Measurements from ENCODE around the gene DHRSX. TPM values are rescaled to one million over a fixed set of nuclear protein-coding genes. Genes with fewer than 3 reads are reported as not detected.
"Not testable (repeated sequence)": the region's sequence is repeated elsewhere in the genome, so short reads cannot be mapped to it uniquely, and the experiment has no call there.

The DHRSX gene
- total RNA-seq, 1 donor from 2014 or later, result 30.4 TPM

DNA sequence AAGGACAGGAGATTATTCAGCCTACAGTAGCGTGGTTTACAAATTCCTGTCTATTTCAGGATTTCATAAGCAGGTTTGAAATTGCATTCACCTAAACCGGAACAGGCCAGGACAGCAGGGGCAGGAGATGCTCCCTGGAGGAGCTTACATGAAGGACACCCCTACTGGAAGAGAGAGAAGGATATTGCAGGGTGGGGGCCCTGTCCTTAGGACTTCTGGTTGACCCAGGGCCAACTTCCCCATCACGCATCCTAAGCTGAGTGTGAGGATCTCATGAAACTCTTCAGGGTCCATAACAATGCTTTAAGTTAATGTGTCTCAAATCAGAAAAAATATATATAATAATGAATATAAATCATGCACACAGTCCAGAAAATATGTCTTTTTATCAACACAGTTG, 6.4 kb upstream of the DHRSX start:
- Histone ChIP-seq H3K79me2 (ENCODE audit: insufficient read depth, low read length) (no peaks in the 10 kb centered on the region), H2AFZ (ENCODE audit: low read depth, low read length) (no peak overlapping the region), H3K36me3 (ENCODE audit: insufficient read depth, low read length) (no peaks in the 10 kb centered on the region), H3K4me2 (ENCODE audit: low read length) (no peak overlapping the region), H3K4me3 (ENCODE audit: insufficient read depth, low read depth, low read length) (no peak overlapping the region), H3K27ac (ENCODE audit: low read depth, low read length) (no peak overlapping the region), H3K27me3 (ENCODE audit: insufficient read depth, low read length) (no peaks in the 10 kb centered on the region), H3K4me1 (ENCODE audit: insufficient read depth, low read length) (no peaks in the 10 kb centered on the region), H3K9ac (ENCODE audit: low read length) (no peak overlapping the region), H4K20me1 (ENCODE audit: insufficient read depth, low read length) (no peaks in the 10 kb centered on the region), H3K9me3 (ENCODE audit: insufficient read depth, low read depth, low read length) (no peaks in the 10 kb centered on the region)
- Mint-ChIP-seq H3K27me3 (ENCODE audit: low read depth, unreplicated experiment) (no peaks in the 10 kb centered on the region), H3K9me3 (ENCODE audit: unreplicated experiment) (no peaks in the 10 kb centered on the region), H3K4me3 (ENCODE audit: unreplicated experiment) (no peak overlapping the region), H3K36me3 (ENCODE audit: low read depth, unreplicated experiment) (no peaks in the 10 kb centered on the region), H3K27ac (ENCODE audit: unreplicated experiment) (no peak overlapping the region), H3K4me1 (ENCODE audit: low read depth, unreplicated experiment) (no peaks in the 10 kb centered on the region)
- no peak for FAIRE-seq
- no peak for TF ChIP-seq EZH2 (IDR thresholded peaks at IDR 0.05; ENCODE audit: insufficient read depth, low read length)
- TF ChIP-seq, protein P1, sequence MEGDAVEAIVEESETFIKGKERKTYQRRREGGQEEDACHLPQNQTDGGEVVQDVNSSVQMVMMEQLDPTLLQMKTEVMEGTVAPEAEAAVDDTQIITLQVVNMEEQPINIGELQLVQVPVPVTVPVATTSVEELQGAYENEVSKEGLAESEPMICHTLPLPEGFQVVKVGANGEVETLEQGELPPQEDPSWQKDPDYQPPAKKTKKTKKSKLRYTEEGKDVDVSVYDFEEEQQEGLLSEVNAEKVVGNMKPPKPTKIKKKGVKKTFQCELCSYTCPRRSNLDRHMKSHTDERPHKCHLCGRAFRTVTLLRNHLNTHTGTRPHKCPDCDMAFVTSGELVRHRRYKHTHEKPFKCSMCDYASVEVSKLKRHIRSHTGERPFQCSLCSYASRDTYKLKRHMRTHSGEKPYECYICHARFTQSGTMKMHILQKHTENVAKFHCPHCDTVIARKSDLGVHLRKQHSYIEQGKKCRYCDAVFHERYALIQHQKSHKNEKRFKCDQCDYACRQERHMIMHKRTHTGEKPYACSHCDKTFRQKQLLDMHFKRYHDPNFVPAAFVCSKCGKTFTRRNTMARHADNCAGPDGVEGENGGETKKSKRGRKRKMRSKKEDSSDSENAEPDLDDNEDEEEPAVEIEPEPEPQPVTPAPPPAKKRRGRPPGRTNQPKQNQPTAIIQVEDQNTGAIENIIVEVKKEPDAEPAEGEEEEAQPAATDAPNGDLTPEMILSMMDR (IDR thresholded peaks at IDR 0.05; ENCODE audit: insufficient read depth, low read depth, low read length), result no peak
- DNase-seq (ENCODE audit: low read depth), result no peak

DNA sequence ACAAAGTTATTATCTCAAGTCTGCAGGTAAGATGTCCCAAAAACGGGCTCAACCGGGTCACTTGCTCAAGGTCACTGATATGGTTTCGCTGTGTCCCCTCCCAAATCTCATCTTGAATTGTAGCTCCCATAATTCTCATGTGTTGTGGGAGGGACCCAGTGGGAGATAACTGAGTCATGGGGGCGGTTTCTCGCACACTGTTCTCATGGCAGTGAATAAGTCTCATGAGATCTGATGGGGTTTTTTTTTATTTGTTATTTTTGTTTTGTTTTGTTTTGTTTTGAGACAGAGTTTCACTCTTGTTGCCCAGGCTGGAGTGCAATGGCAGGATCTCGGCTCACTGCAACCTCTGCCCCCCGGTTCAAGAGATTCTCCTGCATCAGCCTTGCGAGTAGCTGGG, 4.6 kb upstream of the DHRSX start:
- not testable (repeated sequence) for DNase-seq (ENCODE audit: low read depth); H3K36me3 ChIP-seq (ENCODE audit: insufficient read depth, low read length); H3K27me3 Mint-ChIP-seq (ENCODE audit: low read depth, unreplicated experiment); H3K9ac ChIP-seq (ENCODE audit: low read length); H3K4me3 Mint-ChIP-seq (ENCODE audit: unreplicated experiment); H3K36me3 Mint-ChIP-seq (ENCODE audit: low read depth, unreplicated experiment); H3K4me3 ChIP-seq (ENCODE audit: insufficient read depth, low read depth, low read length); H3K4me1 ChIP-seq (ENCODE audit: insufficient read depth, low read length); H3K27ac ChIP-seq (ENCODE audit: low read depth, low read length); H3K9me3 Mint-ChIP-seq (ENCODE audit: unreplicated experiment); H4K20me1 ChIP-seq (ENCODE audit: insufficient read depth, low read length); H3K27me3 ChIP-seq (ENCODE audit: insufficient read depth, low read length); H3K4me1 Mint-ChIP-seq (ENCODE audit: low read depth, unreplicated experiment); H3K27ac Mint-ChIP-seq (ENCODE audit: unreplicated experiment); H2AFZ ChIP-seq (ENCODE audit: low read depth, low read length); H3K4me2 ChIP-seq (ENCODE audit: low read length); H3K9me3 ChIP-seq (ENCODE audit: insufficient read depth, low read depth, low read length); H3K79me2 ChIP-seq (ENCODE audit: insufficient read depth, low read length); FAIRE-seq

DNA sequence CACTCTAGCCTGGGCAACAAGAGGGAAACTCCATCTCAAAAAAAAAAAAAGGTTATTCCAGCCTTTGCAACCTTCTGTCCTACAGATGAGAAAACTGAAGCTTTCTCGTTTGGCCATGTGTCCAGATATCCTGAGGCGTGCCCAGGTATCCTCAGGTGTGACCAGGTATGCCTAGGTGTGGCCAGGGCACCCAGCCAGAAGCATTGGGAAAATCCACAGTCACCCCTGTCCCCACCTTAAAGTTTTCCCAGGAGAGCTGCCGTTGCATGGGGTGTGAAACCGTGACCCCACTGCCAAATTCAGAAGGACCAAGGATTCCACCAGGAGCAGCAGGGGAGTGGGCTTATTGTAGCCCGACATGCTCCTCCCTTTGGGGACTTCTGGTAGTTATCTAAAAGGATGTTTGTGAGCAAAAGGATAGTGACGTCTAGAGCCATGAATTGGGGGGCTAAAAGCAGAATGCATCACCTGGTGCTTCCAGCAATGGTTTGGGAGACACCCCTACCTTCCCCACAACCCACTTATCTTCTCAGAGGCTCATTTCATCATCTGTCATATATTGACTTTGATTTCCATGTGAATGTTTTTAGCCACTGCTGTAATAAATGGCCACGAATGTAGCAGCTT, 4.0 kb upstream of the DHRSX start:
- Mint-ChIP-seq H3K27me3 (ENCODE audit: low read depth, unreplicated experiment) (no peaks in the 10 kb centered on the region), H3K4me3 (ENCODE audit: unreplicated experiment) (no peak overlapping the region), H3K4me1 (ENCODE audit: low read depth, unreplicated experiment) (no peaks in the 10 kb centered on the region), H3K9me3 (ENCODE audit: unreplicated experiment) (no peaks in the 10 kb centered on the region), H3K36me3 (ENCODE audit: low read depth, unreplicated experiment) (no peaks in the 10 kb centered on the region), H3K27ac (ENCODE audit: unreplicated experiment) (no peak overlapping the region)
- Histone ChIP-seq H3K4me1 (ENCODE audit: insufficient read depth, low read length) (peaks cover under 1% of the 10 kb centered on the region), H3K4me2 (ENCODE audit: low read length) (no peak overlapping the region), H4K20me1 (ENCODE audit: insufficient read depth, low read length) (peaks cover under 1% of the 10 kb centered on the region), H3K79me2 (ENCODE audit: insufficient read depth, low read length) (peaks cover 5% of the 10 kb centered on the region), H3K9ac (ENCODE audit: low read length) (no peak overlapping the region), H3K27ac (ENCODE audit: low read depth, low read length) (no peak overlapping the region), H3K36me3 (ENCODE audit: insufficient read depth, low read length) (no peaks in the 10 kb centered on the region), H2AFZ (ENCODE audit: low read depth, low read length) (no peak overlapping the region), H3K4me3 (ENCODE audit: insufficient read depth, low read depth, low read length) (no peak overlapping the region), H3K9me3 (ENCODE audit: insufficient read depth, low read depth, low read length) (no peaks in the 10 kb centered on the region), H3K27me3 (ENCODE audit: insufficient read depth, low read length) (no peaks in the 10 kb centered on the region)
- DNase-seq (ENCODE audit: low read depth), result no peak
- no peak for FAIRE-seq
- TF ChIP-seq EZH2 (IDR thresholded peaks at IDR 0.05; ENCODE audit: insufficient read depth, low read length), result no peak
- TF ChIP-seq, protein P1 (IDR thresholded peaks at IDR 0.05; ENCODE audit: insufficient read depth, low read depth, low read length), result no peak
